ENCODE measurements around the gene ZNF133.
"Not testable (repeated sequence)": the region's sequence is repeated elsewhere in the genome, so short reads cannot be mapped to it uniquely, and the experiment has no call there.

Gene ZNF133

GRCh38 chr20:18287915-18288748, at the start of gene ZNF133:
Gene ZNF133, plus strand, starts transcription at chr20:18288527. Its CDS starts 17,160 bp downstream, at chr20:18305687.
- peak; percentile 96 for DNase-seq (ENCODE audit: low read depth)

GRCh38 chr20:18240997-18241396, 47.3 kb upstream of the ZNF133 start:
- DNase-seq (ENCODE audit: low read depth) = no peak

DNA sequence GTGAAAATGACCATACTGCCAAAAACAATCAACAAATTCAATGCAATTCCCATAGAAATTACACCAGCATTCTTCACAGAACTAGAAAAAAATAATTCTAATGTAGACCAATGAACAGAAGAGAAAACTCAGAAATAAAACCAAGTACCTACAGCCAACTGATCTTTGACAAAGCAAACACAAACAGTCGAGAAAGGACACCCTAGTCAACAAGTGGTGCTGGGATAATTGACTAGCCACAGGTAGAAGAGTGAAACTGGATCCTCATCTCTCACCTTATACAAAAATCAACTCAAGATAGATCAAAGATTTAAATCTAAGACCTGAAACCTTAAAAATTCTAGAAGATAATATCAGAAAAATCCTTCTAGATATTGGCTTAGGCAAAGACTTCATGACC, 44.5 kb upstream of the ZNF133 start:
- no peak for DNase-seq (ENCODE audit: low read depth)

GRCh38 chr20:18248545-18248944, 39.8 kb upstream of the ZNF133 start:
- not testable (repeated sequence) for DNase-seq (ENCODE audit: low read depth)

GRCh38 chr20:18250217-18250616, 38.1 kb upstream of the ZNF133 start:
- DNase-seq (ENCODE audit: low read depth) = no peak

DNA sequence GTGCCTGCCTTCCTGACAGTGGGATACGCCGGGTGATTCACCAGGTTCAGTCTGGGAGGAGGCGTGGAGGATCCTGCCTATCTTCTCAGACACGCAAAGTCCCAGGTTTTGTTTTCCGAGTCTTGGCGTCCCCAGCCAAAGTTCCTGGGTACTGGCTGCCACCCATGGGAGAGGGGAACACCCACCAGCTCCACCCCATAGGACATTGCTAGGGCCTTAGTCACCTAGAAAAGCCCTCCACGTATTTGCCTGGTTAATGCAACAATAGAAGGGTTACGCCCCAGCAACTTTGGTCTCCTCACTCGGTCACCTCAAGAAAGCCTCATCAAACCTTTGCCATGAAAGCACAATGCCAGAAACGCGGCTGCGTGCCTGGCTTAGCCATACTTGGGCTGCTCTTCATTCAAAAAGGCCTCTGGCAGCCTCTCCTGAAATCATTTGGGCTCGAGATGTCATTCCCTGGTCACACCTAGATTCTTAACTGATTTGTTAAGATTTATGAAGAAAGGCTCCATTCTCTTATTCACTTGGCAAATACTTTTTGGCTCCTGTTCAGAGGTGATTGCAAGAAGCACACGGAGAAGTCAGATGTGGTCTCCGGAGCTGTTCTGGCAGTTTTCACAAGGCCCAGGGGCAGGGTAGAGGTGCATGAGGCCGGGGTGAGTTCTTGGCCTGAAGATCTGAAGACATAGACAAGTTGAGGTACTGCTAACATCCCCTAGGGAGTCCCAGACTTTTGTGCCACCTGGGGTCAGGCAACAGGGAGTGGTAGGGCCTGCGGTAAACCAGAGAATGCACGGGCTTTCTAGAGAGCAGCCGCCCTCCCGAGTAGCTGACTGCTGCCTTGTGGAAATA, 35.5 kb upstream of the ZNF133 start:
- DNase-seq (ENCODE audit: low read depth) = no peak

GRCh38 chr20:18254615-18255014, 33.7 kb upstream of the ZNF133 start:
- no peak for DNase-seq (ENCODE audit: low read depth)

DNA sequence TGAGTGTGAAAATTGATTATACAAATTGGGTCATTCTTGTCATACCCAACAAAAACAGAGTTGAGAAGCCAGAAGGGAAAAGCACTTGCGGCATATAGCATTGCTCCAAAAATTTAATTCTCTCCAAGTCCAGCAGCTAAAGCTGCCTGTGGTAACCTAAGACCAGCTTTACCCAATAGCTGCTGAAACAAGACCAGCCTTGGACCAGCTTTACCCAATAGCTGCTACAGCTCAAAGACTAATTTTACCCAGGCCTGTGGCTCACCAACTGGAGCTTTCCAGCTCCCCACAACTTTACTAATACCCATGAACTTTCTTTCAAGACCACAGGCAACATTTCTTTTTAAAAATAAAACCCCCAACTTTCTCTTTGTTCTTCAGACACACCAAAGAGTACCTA, 32.8 kb upstream of the ZNF133 start:
- DNase-seq (ENCODE audit: low read depth) = no peak

GRCh38 chr20:18256440-18257090, 31.8 kb upstream of the ZNF133 start:
- no peak for DNase-seq (ENCODE audit: low read depth)

DNA sequence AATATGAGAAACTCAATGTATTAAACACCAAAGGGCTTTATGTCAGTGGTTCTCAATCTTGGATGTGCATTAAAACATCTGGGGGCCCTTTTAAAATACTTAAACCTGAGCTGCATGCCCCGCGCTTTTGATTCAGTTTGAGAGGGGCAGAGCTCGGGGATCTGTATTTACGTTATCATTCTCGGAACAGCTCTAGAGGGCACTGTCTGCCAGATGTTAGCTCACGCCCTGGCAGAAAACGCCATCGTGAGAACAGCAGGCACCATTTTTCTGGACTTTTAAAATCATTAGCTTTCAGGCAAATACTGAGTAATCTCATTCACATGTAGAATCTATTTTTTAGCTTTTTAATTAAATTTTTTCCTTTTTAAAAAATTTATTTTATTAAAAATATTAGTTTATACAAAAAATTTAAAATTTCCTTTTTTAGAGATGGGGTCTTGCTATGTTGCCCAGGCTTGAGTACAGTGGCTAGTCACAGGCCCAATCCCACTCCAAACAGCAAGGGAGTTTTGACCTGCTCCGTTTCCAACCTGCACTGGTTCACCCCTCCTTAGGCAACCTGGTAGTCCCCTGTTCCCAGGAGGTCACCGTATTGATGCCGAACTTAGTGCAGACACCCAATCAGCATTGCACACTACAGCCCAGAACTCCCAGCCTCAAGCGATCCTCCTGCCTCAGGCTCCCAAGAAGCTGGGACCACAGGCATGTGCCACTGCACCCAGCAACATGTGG, 30.0 kb upstream of the ZNF133 start:
- DNase-seq (ENCODE audit: low read depth) = no peak

- DNase-seq (ENCODE audit: low read depth) = no peak
These were observed 28.6 kb upstream of the ZNF133 start for GRCh38 chr20:18259730-18260129.

GRCh38 chr20:18263723-18264122, 24.6 kb upstream of the ZNF133 start:
- no peak for DNase-seq (ENCODE audit: low read depth)

GRCh38 chr20:18265441-18265840, 22.9 kb upstream of the ZNF133 start:
- DNase-seq (ENCODE audit: low read depth) = no peak

- no peak for DNase-seq (ENCODE audit: low read depth)
These were observed 22.0 kb upstream of the ZNF133 start for GRCh38 chr20:18266282-18266681.

- no peak for DNase-seq (ENCODE audit: low read depth)
These were observed 20.5 kb upstream of the ZNF133 start for GRCh38 chr20:18267815-18268214.

DNA sequence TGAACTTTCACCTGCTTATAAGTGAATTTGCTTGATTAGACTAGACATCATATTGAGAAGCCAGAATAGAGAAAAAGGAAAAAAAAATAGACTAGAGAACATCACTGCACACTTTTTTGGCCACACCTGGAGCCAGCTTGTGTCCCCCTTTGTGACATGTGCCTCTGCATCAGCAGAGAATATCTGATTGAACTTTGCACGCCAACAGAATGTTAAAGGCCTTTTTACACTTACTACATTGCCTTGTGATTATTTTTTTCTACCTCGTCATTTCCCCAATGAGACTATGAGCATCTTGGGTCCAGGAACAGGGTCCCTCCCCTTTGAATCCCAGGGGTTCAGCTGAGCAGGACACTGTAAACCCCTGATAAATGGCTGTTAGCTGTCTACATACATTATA, 17.2 kb upstream of the ZNF133 start:
- no peak for DNase-seq (ENCODE audit: low read depth)

- DNase-seq (ENCODE audit: low read depth) = no peak
These were observed 15.9 kb upstream of the ZNF133 start for GRCh38 chr20:18272451-18272850.

DNA sequence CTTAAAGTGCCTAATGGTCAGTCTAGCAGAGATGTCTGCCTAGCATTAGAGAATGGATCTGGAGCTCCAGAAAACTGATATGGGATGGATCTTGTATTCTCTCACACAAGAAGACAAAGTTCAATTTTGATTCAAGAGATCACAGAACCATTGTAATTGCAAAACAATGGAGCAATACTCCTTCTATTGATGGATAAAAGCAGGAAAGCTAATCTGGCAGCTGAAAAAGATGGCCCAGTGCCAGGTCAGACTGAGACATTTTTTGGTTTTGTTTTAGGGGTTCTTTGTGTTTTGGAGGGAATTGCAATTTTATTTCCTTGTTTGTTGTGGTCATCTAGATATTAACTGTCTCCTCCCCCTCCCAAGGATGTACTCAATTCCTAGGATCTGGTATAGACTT, 14.6 kb upstream of the ZNF133 start:
- DNase-seq (ENCODE audit: low read depth) = no peak

DNA sequence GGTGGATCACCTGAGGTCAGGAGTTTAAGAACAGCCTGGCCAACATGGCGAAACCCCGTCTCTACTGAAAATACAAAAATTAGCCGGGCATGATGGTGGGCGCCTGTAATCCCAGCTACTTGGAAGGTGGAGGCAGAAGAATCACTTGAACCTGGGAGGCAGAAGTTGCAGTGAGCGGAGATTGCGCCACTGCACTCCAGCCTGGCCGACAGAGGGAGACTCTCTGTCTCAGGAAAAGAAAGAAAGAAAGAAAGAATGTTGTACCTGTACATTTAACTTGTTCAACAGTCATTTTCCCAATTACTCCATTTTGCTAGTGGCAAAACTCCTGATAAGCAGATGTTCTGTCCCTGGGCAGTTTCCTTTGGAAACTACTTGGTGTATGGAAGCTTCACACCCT, 12.4 kb upstream of the ZNF133 start:
- DNase-seq (ENCODE audit: low read depth) = not testable (repeated sequence)

GRCh38 chr20:18276821-18277220, 11.5 kb upstream of the ZNF133 start:
- DNase-seq (ENCODE audit: low read depth) = peak; percentile 48

DNA sequence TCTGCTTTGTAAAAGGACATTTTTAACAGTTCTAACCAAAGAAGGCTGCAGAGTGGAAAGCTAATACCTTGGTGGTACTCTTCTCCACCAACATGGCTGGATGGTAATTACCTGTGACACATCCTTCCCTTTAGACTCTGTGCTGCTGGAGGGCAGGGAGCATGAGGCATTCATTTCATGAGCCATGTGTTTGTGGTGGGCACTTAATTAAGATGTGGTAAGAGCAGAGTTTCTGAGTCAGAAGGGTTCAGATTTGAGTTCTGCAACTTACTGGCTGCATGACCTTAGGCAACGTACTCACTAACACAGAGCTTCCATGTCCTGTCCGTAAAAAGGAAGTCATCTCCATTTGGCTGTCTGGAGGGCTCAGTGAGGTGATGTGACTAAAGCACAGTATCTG, 9.1 kb upstream of the ZNF133 start:
- DNase-seq (ENCODE audit: low read depth) = no peak
